GM18870 (cell line): Measurements from ENCODE around the gene DPY19L1.
"Not testable (repeated sequence)": the region's sequence is repeated elsewhere in the genome, so short reads cannot be mapped to it uniquely, and the experiment has no call there.

Experiments
- ATAC-seq: cut with Tn5 transposase; IDR thresholded peaks from one replicate; pipeline ENCODE4 v1.9.1; 2021; ENCODE audit warnings: moderate library complexity; ENCODE audit not compliant: unreplicated experiment

The DPY19L1 gene

GRCh38 chr7:34928052-34928451 lies 109.2 kb downstream of the DPY19L1 start:
- ATAC-seq = peak; percentile 81

GRCh38 chr7:34920470-34920869 lies 116.8 kb downstream of the DPY19L1 start:
- not testable (repeated sequence) for ATAC-seq

- ATAC-seq = not testable (repeated sequence)
These were observed 118.2 kb downstream of the DPY19L1 start for GRCh38 chr7:34919038-34919437.

- ATAC-seq = not testable (repeated sequence)
These were observed 119.0 kb downstream of the DPY19L1 start for GRCh38 chr7:34918198-34918861.

- ATAC-seq = not testable (repeated sequence)
These were observed 119.8 kb downstream of the DPY19L1 start for GRCh38 chr7:34917515-34917914.

GRCh38 chr7:34916267-34916666 lies 121.0 kb downstream of the DPY19L1 start:
- no peak for ATAC-seq

- no peak for ATAC-seq
These were observed 125.0 kb downstream of the DPY19L1 start for GRCh38 chr7:34912236-34912635.

- ATAC-seq = not testable (repeated sequence)
These were observed 130.9 kb downstream of the DPY19L1 start for GRCh38 chr7:34906266-34906850.

GRCh38 chr7:34904987-34905386 lies 132.3 kb downstream of the DPY19L1 start:
- ATAC-seq = no peak

- ATAC-seq = not testable (repeated sequence)
These were observed 133.4 kb downstream of the DPY19L1 start for GRCh38 chr7:34903921-34904320.

- no peak for ATAC-seq
These were observed 135.1 kb downstream of the DPY19L1 start for GRCh38 chr7:34902182-34902581.

GRCh38 chr7:34900891-34901513 lies 136.3 kb downstream of the DPY19L1 start:
- ATAC-seq = no peak

GRCh38 chr7:34895202-34895601 lies 142.1 kb downstream of the DPY19L1 start:
- ATAC-seq = no peak

- ATAC-seq = no peak
These were observed 147.3 kb downstream of the DPY19L1 start for GRCh38 chr7:34889951-34890350.

GRCh38 chr7:34886856-34887255 lies 150.4 kb downstream of the DPY19L1 start:
- ATAC-seq = no peak

- not testable (repeated sequence) for ATAC-seq
These were observed 153.4 kb downstream of the DPY19L1 start for GRCh38 chr7:34883855-34884254.

- no peak for ATAC-seq
These were observed 157.4 kb downstream of the DPY19L1 start for GRCh38 chr7:34879871-34880270.

GRCh38 chr7:34878944-34879735 lies 158.1 kb downstream of the DPY19L1 start:
- not testable (repeated sequence) for ATAC-seq
